ENCODE results near the gene MCCD1. TPM values are rescaled to one million over a fixed set of nuclear protein-coding genes. Genes with fewer than 3 reads are reported as not detected.

MCCD1 gene
- total RNA-seq, 1 experiment from 2014 or later: not detected

DNA sequence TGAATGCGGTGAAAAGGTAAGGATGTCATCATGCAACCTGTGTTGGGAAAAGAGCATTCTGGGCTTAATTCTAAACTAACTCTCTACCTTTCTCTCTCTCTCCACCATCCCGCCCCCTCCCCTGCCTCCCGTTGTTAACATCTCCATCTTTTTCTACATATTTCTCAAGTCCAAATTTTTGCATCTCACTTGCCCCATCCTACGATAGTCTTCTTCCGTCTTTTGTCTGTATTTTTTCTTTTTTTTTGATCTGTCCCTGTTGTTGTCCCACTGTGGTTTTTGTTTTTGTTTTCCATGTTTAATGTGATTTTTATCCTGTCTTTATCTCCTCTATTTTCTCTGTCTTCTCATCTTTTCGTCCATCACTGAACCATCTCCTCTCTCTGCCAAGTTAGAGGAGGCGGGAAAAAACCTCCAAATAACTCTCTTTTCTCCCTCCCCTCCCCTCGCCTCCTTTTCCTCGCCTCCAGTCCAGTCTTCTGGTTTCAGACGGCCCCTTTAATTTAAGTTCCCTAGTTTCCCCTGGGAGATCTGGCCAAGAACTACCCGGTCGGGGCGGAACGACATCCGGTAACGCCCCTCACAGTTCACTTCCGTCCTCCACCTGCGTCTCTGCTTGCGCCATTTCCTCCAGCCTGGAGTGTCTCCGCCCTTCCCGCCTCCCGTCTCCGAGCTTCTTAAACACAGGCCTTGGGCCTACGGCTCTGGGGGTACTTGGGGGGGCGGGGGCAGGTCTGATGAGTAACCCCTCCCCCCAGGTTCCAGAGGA is 18.4 kb downstream of the MCCD1 start, which contains the start of gene NFKBIL1:
NFKBIL1 (plus strand) TSS at position 651 of the 769 bp plus-strand sequence; CDS start at position 738, 87 bp downstream.
- Histone ChIP-seq H3K79me2 (ENCODE audit: insufficient read depth, low read length) (no peaks in the 10 kb centered on the region; the same call in 1 of the 2 replicates), H2AK5ac (ENCODE audit: insufficient read length, low read length) (no peak within 1 kb of the TSS), H2AFZ (ENCODE audit: low read length) (no peak within 1 kb of the TSS), H4K20me1 (ENCODE audit: control insufficient read depth, insufficient read depth, insufficient read length) (no peaks in the 10 kb centered on the region), H2BK20ac (ENCODE audit: low read depth, low read length, poor library complexity, severe bottlenecking) (no peak within 1 kb of the TSS), H3K27ac (ENCODE audit: insufficient read length, low read depth, low read length) (no peak within 1 kb of the TSS), H3K9ac (ENCODE audit: extremely low read depth, insufficient read length, low read length) (peak within 1 kb of the TSS; percentile 18), H3K23me2 (ENCODE audit: insufficient read length, low read depth, low read length, poor library complexity, severe bottlenecking) (no peaks in the 10 kb centered on the region), H3K18ac (ENCODE audit: insufficient read length, low read depth, low read length) (no peak within 1 kb of the TSS), H4K5ac (ENCODE audit: insufficient read length, low read depth, low read length) (no peak within 1 kb of the TSS), H3K79me1 (ENCODE audit: insufficient read depth, low read depth, low read length, poor library complexity, severe bottlenecking) (peaks cover 3% of the 10 kb centered on the region), H2BK120ac (ENCODE audit: low read depth, low read length, poor library complexity, severe bottlenecking) (no peak within 1 kb of the TSS), H2BK5ac (ENCODE audit: insufficient read length, low read length) (no peak within 1 kb of the TSS), H2BK15ac (ENCODE audit: low read depth, low read length) (no peak within 1 kb of the TSS), H3K4me1 (ENCODE audit: insufficient read depth, low read length) (no peaks in the 10 kb centered on the region; the same call in 1 of the 2 replicates), H4K8ac (replicated peaks; ENCODE audit: insufficient read length, low read depth, low read length) (no peak within 1 kb of the TSS), H3K27me3 (ENCODE audit: insufficient read depth, low read length) (no peaks in the 10 kb centered on the region), H4K91ac (ENCODE audit: insufficient read length, low read depth, low read length) (no peak within 1 kb of the TSS), H3T11ph (ENCODE audit: low read length) (no peak within 1 kb of the TSS), H3K56ac (ENCODE audit: insufficient read length, low read depth, low read length) (no peak within 1 kb of the TSS), H3K9me3 (ENCODE audit: control insufficient read depth, low read depth, low read length) (no peaks in the 10 kb centered on the region), H3K4me2 (ENCODE audit: insufficient read depth, insufficient read length, low read length) (peak within 1 kb of the TSS; percentile 56), H3K14ac (ENCODE audit: insufficient read depth, low read length) (no peak within 1 kb of the TSS; the same call in 1 of the 2 replicates), H3K23ac (ENCODE audit: insufficient read length, low read depth, low read length) (no peak within 1 kb of the TSS), H3K4ac (ENCODE audit: low read depth, low read length) (0 out of 2 replicates have a peak within 1 kb of the TSS, but pooled peaks have one; percentile 88), H2BK12ac (ENCODE audit: insufficient read length, low read depth, low read length) (no peak within 1 kb of the TSS)
- peaks cover 20 to 30% of the 10 kb centered on the region in 2 experiments for H3K4me1 Mint-ChIP-seq
- peaks cover 6 to 29% (median 19%) of the 10 kb centered on the region in 3 experiments; a peak in 6 of 7 replicates for H3K36me3 Mint-ChIP-seq (ENCODE audit: insufficient read depth in 1 of 3, low read depth in 3 of 3)
- TF ChIP-seq, protein P1, sequence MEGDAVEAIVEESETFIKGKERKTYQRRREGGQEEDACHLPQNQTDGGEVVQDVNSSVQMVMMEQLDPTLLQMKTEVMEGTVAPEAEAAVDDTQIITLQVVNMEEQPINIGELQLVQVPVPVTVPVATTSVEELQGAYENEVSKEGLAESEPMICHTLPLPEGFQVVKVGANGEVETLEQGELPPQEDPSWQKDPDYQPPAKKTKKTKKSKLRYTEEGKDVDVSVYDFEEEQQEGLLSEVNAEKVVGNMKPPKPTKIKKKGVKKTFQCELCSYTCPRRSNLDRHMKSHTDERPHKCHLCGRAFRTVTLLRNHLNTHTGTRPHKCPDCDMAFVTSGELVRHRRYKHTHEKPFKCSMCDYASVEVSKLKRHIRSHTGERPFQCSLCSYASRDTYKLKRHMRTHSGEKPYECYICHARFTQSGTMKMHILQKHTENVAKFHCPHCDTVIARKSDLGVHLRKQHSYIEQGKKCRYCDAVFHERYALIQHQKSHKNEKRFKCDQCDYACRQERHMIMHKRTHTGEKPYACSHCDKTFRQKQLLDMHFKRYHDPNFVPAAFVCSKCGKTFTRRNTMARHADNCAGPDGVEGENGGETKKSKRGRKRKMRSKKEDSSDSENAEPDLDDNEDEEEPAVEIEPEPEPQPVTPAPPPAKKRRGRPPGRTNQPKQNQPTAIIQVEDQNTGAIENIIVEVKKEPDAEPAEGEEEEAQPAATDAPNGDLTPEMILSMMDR (conservative IDR thresholded peaks at IDR 0.05): no peak
- DNase-seq: peak; percentile 97
- no peaks in the 10 kb centered on the region for H3K9me3 Mint-ChIP-seq
- no CpG with 5 or more reads among the region's 25 CpGs for WGBS (ENCODE audit: extremely low coverage, insufficient read length, low lambda C conversion rate)
- H3K27ac Mint-ChIP-seq: peak within 1 kb of the TSS; percentile 89 to 97 (median 94)
- peak within 1 kb of the TSS; percentile 70 to 84 for H3K4me3 Mint-ChIP-seq
- H3K27me3 Mint-ChIP-seq (ENCODE audit: low read depth): no peaks in the 10 kb centered on the region

Data from H9 (cell line).